Endothelial cell of umbilical vein (primary cell): ENCODE measurements around the gene CDH19. TPM values are rescaled to one million over a fixed set of nuclear protein-coding genes. Genes with fewer than 3 reads are reported as not detected.

ENCODE experiments used
- BruUV-seq: library from RNA; stranded (reverse); fragments of 400-500 nt; replicated peaks from 2 replicates; lab custom pipeline; 2021; lab: Mats Ljungman, UMichigan
- CTCF ChIA-PET: fragments of 300-600, 350-600 bp; sonication (Branson Sonifier 250); formaldehyde crosslinking; loops from one replicate; lab custom pipeline; 2021; ENCODE audit warnings: antibody characterized with exemption, inconsistent platforms; lab: Charles Lee
- POLR2A ChIA-PET: fragments of 300-600, 350-600 bp; sonication (Branson Sonifier 250); formaldehyde crosslinking; loops from one replicate; lab custom pipeline; 2021; ENCODE audit warnings: antibody characterized with exemption, inconsistent platforms; lab: Charles Lee
- DNase-seq: peaks from one replicate; pipeline ENCODE4 v3.0.0-alpha.2; 2011; ENCODE audit warnings: low read depth, low spot score
- FAIRE-seq: peaks from 2 replicates; lab custom pipeline; 2011; peaks lifted over from hg19 to GRCh38; lab: Jason Lieb, UNC
- H2AFZ ChIP-seq: 2 replicates; pipeline ENCODE4 v1.6.0; 2012; ENCODE audit warnings: low read depth, low read length, control low read depth, inconsistent platforms
- H3K27ac ChIP-seq: 2 replicates; pipeline ENCODE4 v1.5.1; 2011; ENCODE audit warnings: low read depth, mild to moderate bottlenecking, control low read depth, low read length, moderate library complexity; ENCODE audit not compliant: insufficient read depth
- H3K27me3 ChIP-seq, 2 experiments: 2 replicates each; pipeline versions ENCODE4 v1.6.0 to v1.6.1; 2011; ENCODE audit warnings: low read length in 2 of 2, mixed read lengths in 1 of 2; ENCODE audit not compliant: control insufficient read depth in 2 of 2, insufficient read depth in 2 of 2
- H3K36me3 ChIP-seq, 2 experiments: 2 replicates in 1 of 2; 3 replicates in 1 of 2; pipeline ENCODE4 v1.5.1; 2011; ENCODE audit warnings: low read length in 2 of 2, mild to moderate bottlenecking in 1 of 2, moderate library complexity in 1 of 2; ENCODE audit not compliant: control insufficient read depth in 2 of 2, insufficient read depth in 2 of 2; ENCODE audit errors: extremely low read depth in 1 of 2
- H3K4me1 ChIP-seq: 3 replicates; pipeline ENCODE4 v1.5.1; 2011; ENCODE audit warnings: mild to moderate bottlenecking, low read length; ENCODE audit not compliant: control insufficient read depth, insufficient read depth; ENCODE audit errors: extremely low read depth
- H3K4me2 ChIP-seq: 2 replicates; pipeline ENCODE4 v1.6.1; 2011; ENCODE audit warnings: low read length, control low read depth, mixed read lengths; ENCODE audit not compliant: insufficient read depth
- H3K4me3 ChIP-seq, 3 experiments: fragments of 200-600 bp in 1 of 3; sonication (generic), shearing (Covaris generic) in 1 of 3; replicated peaks in 1 of 3; 2 replicates each; pipeline ENCODE4 v1.5.1; 2011 to 2016; ENCODE audit warnings: control low read depth in 3 of 3, low read length in 3 of 3, mild to moderate bottlenecking in 2 of 3, inconsistent platforms in 1 of 3, low read depth in 1 of 3, moderate library complexity in 1 of 3; ENCODE audit not compliant: insufficient read depth in 1 of 3
- H3K79me2 ChIP-seq: 2 replicates; pipeline ENCODE4 v1.6.0; 2012; ENCODE audit warnings: low read length, inconsistent platforms; ENCODE audit not compliant: control insufficient read depth, insufficient read depth
- H3K9ac ChIP-seq: replicated peaks from 2 replicates; pipeline ENCODE3; 2011; ENCODE audit warnings: low read length, control low read depth; ENCODE audit not compliant: insufficient read depth; ENCODE audit errors: extremely low read depth
- H3K9me1 ChIP-seq: replicated peaks from 3 replicates; pipeline ENCODE4 v1.6.0; 2011; ENCODE audit warnings: mild to moderate bottlenecking, low read length; ENCODE audit not compliant: control insufficient read depth, insufficient read depth; ENCODE audit errors: extremely low read depth
- H3K9me3 ChIP-seq: replicated peaks from 2 replicates; pipeline ENCODE4 v1.5.1; 2012; ENCODE audit warnings: low read length, inconsistent platforms; ENCODE audit not compliant: control insufficient read depth, insufficient read depth
- H4K20me1 ChIP-seq: replicated peaks from 2 replicates; pipeline ENCODE3; 2011; ENCODE audit warnings: mild to moderate bottlenecking, low read length; ENCODE audit not compliant: control insufficient read depth, insufficient read depth; ENCODE audit errors: extremely low read depth
- JUN ChIP-seq: IDR thresholded peaks from 2 replicates; pipeline ENCODE4 v1.6.1; 2011; ENCODE audit warnings: borderline replicate concordance, low read depth; ENCODE audit not compliant: insufficient read length, insufficient read depth
- MYC ChIP-seq: IDR thresholded peaks from one replicate; pipeline ENCODE4 v1.6.1; 2011; ENCODE audit warnings: mild to moderate bottlenecking, low read depth, low read length
- POLR2A ChIP-seq: IDR thresholded peaks from 2 replicates; pipeline ENCODE4 v1.6.1; 2012; ENCODE audit warnings: low read depth, mild to moderate bottlenecking, control low read depth, low read length
- POLR2AphosphoS5 ChIP-seq: IDR thresholded peaks from 2 replicates; pipeline ENCODE4 v1.6.1; 2012; ENCODE audit warnings: low read depth, mild to moderate bottlenecking, control low read depth, low read length, moderate library complexity; ENCODE audit not compliant: insufficient read depth
- dilution Hi-C: fragments of 300-500 bp; cut with MboI; formaldehyde crosslinking; loops from one replicate; pipeline ENCODE4 v1.15.0; 2019; ENCODE audit warnings: low sequenced_read_pairs; ENCODE audit not compliant: extremely low pct_ligation_motif_present
- intact Hi-C: fragments of 100-400 bp; cut with micrococcal nuclease; formaldehyde crosslinking; loops from one replicate; pipeline ENCODE4 v1.10.0; 2022
- polyA plus RNA-seq, 4 experiments: library from polyadenylated mRNA; depleted of rRNA in 3 of 4; stranded (reverse) in 3 of 4; unstranded in 1 of 4; fragments of >200 nt; gene quantifications; 2 replicates each; pipeline versions ENCODE4 v1.2.1 to v1.2.3, GENCODE V29; 2011 to 2012; ENCODE audit warnings: missing spikeins in 1 of 4
- total RNA-seq: library from RNA; stranded (reverse); gene quantifications from 2 replicates; pipeline ENCODE4 v1.2.3, GENCODE V29; 2021
- TF ChIP-seq, protein P1 (sequence below), 2 donors: IDR thresholded peaks; 1 replicate in 1 of 2; 2 replicates in 1 of 2; pipeline ENCODE4 v1.5.1; 2011; ENCODE audit warnings: low read length in 2 of 2, mild to moderate bottlenecking in 2 of 2, moderate library complexity in 2 of 2, control low read depth in 1 of 2, inconsistent platforms in 1 of 2, low read depth in 1 of 2; ENCODE audit not compliant: insufficient read depth in 1 of 2; ENCODE audit errors: extremely low read depth in 1 of 2

Gene CDH19
- total and polyA plus RNA-seq, 2 donors (not counting 3 experiments of a cell fraction or from before 2014, with no cell fraction given): not detected

DNA sequence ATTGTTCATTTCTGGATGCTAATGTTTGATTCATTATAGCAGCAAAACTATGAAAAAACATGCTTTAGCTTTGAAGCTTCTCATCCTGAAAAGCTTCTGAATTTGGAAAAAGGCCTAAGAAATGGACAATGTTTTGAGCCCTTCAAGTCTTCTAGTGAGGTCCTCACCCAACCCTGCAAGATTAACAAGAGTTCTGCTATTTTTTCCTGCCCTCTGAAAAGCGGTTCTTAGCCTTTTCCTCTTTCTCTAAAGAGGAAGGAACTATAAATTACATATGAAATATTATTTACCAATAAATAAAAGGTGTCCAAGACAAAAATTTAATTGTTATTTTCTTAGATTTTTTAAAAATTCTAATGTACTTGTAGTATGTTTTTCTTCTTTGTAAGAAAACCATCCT lies 19.9 kb upstream of the CDH19 start:
- H3K9me3 ChIP-seq: no peaks in the 10 kb centered on the region
- no peak for FAIRE-seq
- H3K9me1 ChIP-seq: no peaks in the 10 kb centered on the region
- H3K79me2 ChIP-seq: no peaks in the 10 kb centered on the region
- H3K9ac ChIP-seq: no peak overlapping the region
- no peak for DNase-seq
- ChIA-PET POLR2A (no interaction called here), CTCF (interaction anchor here (1.0 kb wide), 1 partner anchor 9 kb away, joined by 6 read pairs; no protein-coding TSS in a partner anchor)
- H3K4me3 ChIP-seq: no peak overlapping the region
- no peaks in the 10 kb centered on the region for H4K20me1 ChIP-seq
- H2AFZ ChIP-seq: no peak overlapping the region
- intact Hi-C loops: no loop called here
- dilution Hi-C loops: no loop called here
- H3K36me3 ChIP-seq: no peaks in the 10 kb centered on the region
- H3K4me1 ChIP-seq: peaks cover 11% of the 10 kb centered on the region
- no peak overlapping the region for H3K27ac ChIP-seq
- no peak overlapping the region for H3K4me2 ChIP-seq
- TF ChIP-seq, protein P1, sequence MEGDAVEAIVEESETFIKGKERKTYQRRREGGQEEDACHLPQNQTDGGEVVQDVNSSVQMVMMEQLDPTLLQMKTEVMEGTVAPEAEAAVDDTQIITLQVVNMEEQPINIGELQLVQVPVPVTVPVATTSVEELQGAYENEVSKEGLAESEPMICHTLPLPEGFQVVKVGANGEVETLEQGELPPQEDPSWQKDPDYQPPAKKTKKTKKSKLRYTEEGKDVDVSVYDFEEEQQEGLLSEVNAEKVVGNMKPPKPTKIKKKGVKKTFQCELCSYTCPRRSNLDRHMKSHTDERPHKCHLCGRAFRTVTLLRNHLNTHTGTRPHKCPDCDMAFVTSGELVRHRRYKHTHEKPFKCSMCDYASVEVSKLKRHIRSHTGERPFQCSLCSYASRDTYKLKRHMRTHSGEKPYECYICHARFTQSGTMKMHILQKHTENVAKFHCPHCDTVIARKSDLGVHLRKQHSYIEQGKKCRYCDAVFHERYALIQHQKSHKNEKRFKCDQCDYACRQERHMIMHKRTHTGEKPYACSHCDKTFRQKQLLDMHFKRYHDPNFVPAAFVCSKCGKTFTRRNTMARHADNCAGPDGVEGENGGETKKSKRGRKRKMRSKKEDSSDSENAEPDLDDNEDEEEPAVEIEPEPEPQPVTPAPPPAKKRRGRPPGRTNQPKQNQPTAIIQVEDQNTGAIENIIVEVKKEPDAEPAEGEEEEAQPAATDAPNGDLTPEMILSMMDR (IDR thresholded peaks at IDR 0.05; ENCODE audit: extremely low read depth in 1 of 2, insufficient read depth in 1 of 2, low read depth in 1 of 2, low read length in 2 of 2): no peak
- TF ChIP-seq POLR2A (no peak), JUN (no peak), MYC (no peak), POLR2AphosphoS5 (no peak)
- BruUV-seq: no TSS peak
- H3K27me3 ChIP-seq: no peaks in the 10 kb centered on the region
